HG03025 (cell line): Measurements from ENCODE around the gene ZNF14.
"Not testable (repeated sequence)": the region's sequence is repeated elsewhere in the genome, so short reads cannot be mapped to it uniquely, and the experiment has no call there.

Source experiments
- ATAC-seq: cut with Tn5 transposase; IDR thresholded peaks from one replicate; pipeline ENCODE4 v1.9.1; 2021; ENCODE audit warnings: mild to moderate bottlenecking, moderate library complexity; ENCODE audit not compliant: unreplicated experiment, low FRiP score

Gene ZNF14

DNA sequence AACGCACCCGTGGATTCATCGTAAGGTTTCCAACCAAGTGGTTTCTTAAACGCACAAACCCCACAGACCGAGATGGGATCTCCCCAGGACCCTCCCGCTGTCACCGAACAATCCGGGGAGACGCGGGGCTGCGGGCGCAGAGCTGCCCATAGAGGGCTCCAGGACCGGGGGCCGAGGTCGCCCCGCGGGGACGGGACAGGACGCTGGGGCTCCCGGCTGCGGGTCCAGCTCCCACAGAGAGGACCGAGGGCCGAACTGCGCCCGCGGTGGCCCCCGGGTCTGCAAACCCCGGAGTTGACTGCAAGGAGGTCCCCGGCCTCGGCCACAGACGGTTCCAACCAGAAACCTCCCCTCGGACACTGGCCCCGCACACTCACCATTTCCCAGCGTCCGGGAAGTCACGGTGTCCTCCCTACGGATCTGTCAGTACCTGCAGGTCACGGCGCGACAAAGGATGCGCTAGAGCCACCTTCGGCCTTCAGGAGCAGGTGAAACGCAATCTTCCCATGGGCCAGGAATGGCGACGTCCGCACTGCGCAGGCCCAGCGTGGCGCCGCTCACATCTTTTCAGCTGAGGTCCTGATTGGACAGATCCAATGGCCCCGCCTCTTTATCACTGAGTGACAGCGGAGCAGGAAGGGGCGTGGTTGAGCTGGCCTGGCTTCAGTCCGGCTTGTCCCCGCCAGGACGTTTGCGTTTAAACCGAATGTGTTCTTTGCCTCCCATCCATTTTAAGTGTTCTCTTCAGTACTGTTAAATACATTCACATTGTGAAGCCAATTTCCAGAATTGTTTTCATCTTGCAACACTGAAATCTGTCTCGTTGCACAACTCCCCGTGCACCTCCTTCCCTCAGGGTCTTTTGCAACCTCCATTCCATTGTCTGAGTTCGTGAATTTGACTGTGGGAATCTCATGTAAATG, at the start of gene ZNF14:
TSS of gene ZNF14 (minus strand) at position 534 of the 923 bp plus-strand sequence. CDS start at position 380, 154 bp downstream.
- ATAC-seq, result peak; percentile 95

DNA sequence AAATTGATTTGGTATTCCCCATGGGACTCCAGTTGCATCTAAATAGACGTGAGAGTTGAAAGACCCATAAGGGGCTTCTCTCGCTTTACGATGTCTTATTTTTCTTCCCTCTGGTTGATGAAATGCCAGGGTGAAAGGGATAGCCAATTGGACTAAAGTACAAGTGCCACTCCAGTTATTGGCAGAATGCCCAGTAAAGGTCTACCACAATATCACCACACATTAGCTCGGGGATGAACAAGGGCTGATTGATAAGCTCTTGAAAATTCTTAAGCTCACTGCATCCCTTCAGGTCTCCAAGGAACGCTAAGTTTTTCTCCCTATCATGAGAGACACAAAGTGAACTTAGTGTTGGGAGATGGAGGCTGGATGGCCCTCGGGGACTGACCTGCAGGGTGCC, 48.9 kb upstream of the ZNF14 start:
- not testable (repeated sequence) for ATAC-seq

- no peak for ATAC-seq
Observed at GRCh38 chr19:19778666-19779065, 45.8 kb upstream of the ZNF14 start.

GRCh38 chr19:19777692-19778091, 44.8 kb upstream of the ZNF14 start:
- no peak for ATAC-seq

GRCh38 chr19:19776206-19777008, 43.5 kb upstream of the ZNF14 start:
- peak; percentile 93 for ATAC-seq

DNA sequence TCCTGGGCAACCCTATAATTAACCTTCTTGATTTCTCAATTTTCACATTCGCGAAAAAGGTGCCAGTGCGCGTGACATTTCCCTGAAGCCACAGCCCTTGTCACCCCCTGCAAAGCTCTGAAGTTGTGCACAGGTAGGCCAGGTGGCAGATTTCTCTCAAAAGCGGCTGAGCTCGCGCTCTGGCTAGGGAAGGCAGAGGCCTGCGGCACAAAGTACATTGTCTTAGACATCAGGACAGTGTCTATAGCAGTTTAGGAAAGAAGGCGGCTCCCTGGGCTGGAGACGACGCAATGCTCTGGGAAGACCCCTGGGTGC, 42.9 kb upstream of the ZNF14 start:
- ATAC-seq, result no peak

DNA sequence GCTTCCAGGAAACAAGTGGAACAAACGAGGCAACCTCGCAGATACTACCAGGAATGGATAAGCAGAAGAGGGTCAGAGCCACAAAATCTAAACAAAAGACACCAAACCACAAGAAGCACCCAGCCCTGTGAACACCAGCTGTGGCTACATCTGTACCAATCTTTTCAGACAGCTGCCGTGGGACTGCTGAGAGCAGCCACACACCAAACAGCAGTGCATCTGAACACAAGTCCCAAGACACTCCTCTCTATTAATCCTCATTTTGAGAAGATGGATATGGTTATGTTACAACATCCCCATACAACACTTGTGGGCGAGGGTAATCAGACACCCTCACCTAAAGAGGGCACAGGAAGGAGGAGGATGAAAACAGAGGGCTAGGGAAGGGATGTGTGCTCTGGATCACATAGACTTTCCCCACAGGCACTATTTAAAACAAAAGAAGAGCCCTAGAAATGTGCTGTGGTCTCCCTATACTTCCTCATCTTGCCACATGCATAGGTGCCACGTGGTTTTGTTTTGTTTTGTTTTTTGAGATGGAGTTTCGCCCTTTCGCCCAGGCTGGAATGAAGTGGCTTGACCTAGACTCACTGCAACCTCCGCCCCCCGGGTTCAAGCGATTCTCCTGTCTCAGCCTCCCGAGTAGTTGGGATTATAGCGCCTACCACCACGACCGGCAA, 41.6 kb upstream of the ZNF14 start:
- no peak for ATAC-seq

DNA sequence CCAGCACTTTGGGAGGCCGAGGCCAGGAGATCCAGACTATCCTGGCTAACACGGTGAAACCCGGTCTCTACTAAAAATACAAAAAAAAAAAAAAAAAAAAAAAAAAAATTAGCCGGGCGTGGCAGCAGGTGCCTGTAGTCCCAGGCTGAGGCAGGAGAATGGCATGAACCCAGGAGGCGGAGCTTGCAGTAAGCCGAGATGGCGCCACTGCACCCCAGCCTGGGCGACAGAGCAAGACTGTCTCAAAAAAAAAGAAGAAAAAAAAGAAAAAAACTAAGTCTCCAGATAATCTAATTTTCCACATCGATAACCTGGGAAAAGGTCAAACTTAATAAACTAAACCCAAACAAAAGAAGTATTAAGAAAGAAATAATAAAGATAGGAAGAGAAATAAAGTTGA, 39.1 kb upstream of the ZNF14 start:
- ATAC-seq, result not testable (repeated sequence)

DNA sequence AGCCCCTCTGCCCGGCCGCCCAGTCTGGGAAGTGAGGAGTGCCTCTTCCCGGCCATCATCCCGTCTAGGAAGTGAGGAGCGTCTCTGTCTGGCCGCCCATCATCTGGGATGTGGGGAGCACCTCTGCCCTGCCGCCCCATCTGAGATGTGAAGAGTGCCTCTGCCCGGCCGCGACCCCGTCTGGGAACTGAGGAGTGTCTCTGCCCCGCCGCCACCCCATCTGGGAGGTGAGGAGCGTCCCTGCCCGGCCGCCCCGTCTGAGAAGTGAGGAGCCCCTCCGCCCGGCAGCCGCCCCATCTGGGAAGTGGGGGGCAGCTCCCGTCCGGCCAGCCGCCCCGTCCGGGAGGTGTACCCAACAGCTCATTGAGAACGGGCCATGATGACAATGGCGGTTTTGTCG, 37.1 kb upstream of the ZNF14 start:
- ATAC-seq, result not testable (repeated sequence)

- ATAC-seq, result no peak
Observed at GRCh38 chr19:19758164-19758563, 25.3 kb upstream of the ZNF14 start.

DNA sequence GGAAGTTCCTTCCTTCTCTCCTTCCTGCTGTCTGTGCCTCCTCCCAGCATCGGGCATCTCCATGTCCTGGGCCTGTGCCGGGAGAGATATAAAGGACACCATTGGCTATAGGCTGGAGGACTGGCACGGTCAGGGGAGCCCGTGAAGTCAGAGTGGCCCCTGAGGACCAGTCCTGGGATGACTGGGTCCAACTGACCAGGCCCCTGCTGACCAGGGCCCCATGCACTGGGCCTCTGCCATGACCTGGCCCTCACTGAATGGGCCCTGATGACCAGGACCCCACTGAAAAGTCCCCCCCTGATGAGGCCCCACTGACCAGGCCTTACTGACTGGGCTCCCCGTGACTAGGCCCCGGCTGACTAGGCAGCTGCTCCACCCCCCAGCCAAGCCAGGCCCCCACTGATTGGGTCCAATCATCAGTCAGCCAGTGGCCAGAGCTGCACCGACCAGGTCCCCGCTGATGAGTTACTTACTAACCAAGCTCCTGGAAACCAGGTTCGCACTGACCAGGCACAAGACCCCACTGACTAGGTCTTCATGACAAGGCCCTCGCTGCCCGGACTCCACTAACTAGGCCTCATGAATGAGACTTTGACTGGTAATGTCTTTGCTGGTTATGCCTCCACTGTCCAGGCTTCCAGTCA, 20.0 kb upstream of the ZNF14 start:
- ATAC-seq, result no peak

DNA sequence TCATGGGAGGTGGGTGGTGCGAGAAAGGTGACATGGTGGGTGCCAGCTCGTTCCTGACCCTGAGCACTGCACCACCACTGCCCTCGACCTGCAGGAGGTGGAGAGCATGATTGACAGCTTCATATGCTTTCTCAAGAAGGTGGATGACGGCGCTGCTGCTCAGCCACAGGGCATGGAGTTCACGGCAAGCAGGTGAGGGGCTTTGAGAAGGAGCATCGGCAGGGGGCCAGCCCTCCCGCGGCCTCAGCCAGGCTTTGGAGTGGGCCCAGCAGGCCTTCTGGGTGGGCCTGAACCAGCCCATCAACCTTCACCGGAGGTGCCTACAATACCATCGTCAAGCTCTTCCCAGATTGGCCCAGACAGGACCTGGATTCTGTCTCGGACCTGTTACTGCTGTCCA, 18.9 kb upstream of the ZNF14 start:
- ATAC-seq, result no peak

GRCh38 chr19:19750842-19751790, 18.2 kb upstream of the ZNF14 start:
- no peak for ATAC-seq

DNA sequence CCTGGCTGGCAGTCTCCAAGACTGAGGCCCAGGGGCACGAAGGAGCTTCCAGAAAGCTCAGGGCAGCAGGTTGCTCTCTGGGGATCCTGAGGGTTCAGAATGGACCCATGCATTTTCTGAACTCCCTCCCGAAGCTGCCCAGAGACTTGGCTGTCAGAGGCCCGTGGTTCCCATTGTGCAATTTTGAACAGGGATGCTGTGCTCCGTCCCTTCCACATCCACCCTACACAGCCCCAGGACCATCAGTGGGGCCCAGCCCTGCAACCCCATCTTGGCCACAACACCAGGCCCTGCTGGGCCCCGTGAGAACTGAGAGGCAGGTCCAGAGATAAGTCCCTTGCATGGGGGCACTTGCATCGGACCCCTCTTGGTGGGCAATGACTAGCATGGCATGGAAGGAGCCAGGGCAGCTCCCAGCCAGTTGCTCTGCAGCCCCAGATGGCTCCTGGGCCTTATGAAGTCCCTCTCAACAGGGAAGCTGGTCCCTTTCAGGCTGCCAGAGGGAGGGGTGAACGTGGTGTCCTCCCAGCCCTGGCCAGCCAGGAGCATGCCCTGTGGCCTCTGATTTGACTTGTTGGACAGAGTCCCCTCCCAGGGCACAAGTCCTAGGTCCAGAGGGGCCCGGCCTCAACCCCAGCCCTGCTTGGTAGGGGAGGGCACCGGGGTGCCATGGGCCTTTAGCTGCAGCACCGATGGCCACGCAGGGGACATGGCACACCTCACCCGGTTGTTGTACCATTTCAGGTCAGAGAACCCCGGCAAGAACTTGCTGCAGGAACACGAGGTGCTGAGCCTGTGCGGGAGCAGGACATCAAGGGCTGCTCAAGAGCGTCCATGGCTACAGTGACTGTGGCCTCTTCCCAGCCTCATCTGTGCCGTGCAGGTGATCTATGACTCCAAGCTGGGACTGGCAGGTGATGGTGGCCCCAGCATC, 17.3 kb upstream of the ZNF14 start:
- no peak for ATAC-seq

- ATAC-seq, result no peak
Observed at GRCh38 chr19:19749117-19749907, 16.4 kb upstream of the ZNF14 start.

- no peak for ATAC-seq
Observed at GRCh38 chr19:19748249-19748938, 15.5 kb upstream of the ZNF14 start.
